Stomach (tissue), 4 donors: Measurements from ENCODE around the gene SEPTIN5.

Source experiments
- CTCF ChIP-seq, 7 experiments: fragments of 450-650 bp in 4 of 7; fragments of 200-600 bp in 3 of 7; sonication (generic) in 3 of 7; IDR thresholded peaks; one replicate each; pipeline ENCODE4 v1.5.1; 2016 to 2019; ENCODE audit warnings: antibody characterized with exemption in 7 of 7, control low read depth in 2 of 7, mild to moderate bottlenecking in 1 of 7
- POLR2A ChIP-seq, 4 donors: fragments of 450-650 bp; IDR thresholded peaks; one replicate each; pipeline ENCODE4 v1.6.1; 2016; ENCODE audit warnings: antibody characterized with exemption in 4 of 4, control low read depth in 2 of 4, mild to moderate bottlenecking in 1 of 4, moderate library complexity in 1 of 4
- POLR2AphosphoS5 ChIP-seq, 3 donors: sonication (generic); formaldehyde crosslinking; IDR thresholded peaks; one replicate each; pipeline ENCODE4 v1.6.1; 2016; ENCODE audit warnings: antibody characterized with exemption in 3 of 3

- TF ChIP-seq POLR2AphosphoS5 (IDR thresholded peaks at IDR 0.05) (no peak), CTCF (IDR thresholded peaks at IDR 0.05) (no peak), POLR2A (IDR thresholded peaks at IDR 0.05) (no peak)
Measured at GRCh38 chr22:19673660-19674059, 40.6 kb upstream of the SEPTIN5 start.
